GM21526 (cell line): ENCODE data around the gene SLC19A2.
"Not testable (repeated sequence)": the region's sequence is repeated elsewhere in the genome, so short reads cannot be mapped to it uniquely, and the experiment has no call there.

Experiments
- ATAC-seq: cut with Tn5 transposase; IDR thresholded peaks from one replicate; pipeline ENCODE4 v1.9.1; 2021; ENCODE audit warnings: moderate library complexity; ENCODE audit not compliant: unreplicated experiment, low FRiP score

The SLC19A2 gene, protein sequence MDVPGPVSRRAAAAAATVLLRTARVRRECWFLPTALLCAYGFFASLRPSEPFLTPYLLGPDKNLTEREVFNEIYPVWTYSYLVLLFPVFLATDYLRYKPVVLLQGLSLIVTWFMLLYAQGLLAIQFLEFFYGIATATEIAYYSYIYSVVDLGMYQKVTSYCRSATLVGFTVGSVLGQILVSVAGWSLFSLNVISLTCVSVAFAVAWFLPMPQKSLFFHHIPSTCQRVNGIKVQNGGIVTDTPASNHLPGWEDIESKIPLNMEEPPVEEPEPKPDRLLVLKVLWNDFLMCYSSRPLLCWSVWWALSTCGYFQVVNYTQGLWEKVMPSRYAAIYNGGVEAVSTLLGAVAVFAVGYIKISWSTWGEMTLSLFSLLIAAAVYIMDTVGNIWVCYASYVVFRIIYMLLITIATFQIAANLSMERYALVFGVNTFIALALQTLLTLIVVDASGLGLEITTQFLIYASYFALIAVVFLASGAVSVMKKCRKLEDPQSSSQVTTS

DNA sequence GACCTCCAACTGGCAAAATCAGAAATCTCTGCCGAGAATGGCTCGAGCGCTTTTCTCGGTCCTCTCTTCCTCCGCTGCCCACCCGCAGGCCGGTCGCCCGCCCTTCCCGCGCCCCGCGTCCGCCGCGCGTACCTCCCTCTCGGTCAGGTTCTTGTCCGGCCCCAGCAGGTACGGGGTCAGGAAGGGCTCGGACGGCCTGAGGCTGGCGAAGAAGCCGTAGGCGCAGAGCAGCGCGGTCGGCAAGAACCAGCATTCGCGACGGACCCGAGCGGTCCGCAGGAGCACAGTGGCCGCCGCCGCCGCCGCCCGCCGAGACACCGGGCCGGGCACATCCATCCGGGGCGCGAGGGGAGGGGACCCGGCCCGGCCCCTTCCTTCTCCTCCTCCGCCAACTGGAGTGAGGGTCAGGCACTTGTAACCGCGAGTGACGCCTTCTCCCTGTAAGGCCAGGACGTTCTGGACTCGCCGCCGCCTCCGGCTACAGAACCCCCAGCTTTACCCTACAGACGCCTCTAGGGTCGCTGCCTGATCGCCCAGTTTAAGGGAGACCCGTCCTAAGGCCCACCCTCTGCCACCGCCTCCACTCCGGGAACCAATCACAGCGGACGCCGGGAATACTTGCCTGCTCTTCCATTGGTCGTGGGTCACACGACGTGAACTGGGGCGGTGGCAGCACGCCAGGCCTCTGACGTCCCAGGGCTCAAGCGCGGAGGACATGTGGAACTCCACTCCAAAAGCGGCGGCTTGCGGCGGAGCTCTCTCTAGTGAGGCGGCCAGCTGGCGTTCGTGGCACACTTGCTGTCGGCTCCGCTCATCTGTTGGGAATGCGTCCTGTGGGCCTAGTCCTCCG is at the start of gene SLC19A2:
Gene SLC19A2 (minus strand): TSS at position 514 of the 850 bp plus-strand sequence. CDS start 178 bp downstream, at position 336.
- ATAC-seq: peak; percentile 99

DNA sequence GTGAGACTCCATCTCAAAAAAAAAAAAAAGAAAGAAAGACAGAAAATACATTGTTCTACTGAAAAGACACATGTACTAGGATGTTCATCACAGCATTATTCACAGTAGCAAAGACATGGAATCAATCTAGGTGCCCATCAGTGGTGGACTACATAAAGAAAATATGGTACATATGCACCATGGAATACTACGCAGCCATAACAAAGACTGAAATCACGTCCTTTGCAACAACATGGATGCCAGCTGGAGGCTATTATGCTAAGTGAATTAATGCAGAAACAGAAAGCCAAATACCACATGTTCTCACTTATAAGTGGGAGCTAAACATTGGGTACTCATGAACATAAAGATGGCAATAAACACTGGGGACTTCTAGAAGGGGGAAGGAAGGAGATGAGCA is 48.9 kb upstream of the SLC19A2 start:
- ATAC-seq: no peak

DNA sequence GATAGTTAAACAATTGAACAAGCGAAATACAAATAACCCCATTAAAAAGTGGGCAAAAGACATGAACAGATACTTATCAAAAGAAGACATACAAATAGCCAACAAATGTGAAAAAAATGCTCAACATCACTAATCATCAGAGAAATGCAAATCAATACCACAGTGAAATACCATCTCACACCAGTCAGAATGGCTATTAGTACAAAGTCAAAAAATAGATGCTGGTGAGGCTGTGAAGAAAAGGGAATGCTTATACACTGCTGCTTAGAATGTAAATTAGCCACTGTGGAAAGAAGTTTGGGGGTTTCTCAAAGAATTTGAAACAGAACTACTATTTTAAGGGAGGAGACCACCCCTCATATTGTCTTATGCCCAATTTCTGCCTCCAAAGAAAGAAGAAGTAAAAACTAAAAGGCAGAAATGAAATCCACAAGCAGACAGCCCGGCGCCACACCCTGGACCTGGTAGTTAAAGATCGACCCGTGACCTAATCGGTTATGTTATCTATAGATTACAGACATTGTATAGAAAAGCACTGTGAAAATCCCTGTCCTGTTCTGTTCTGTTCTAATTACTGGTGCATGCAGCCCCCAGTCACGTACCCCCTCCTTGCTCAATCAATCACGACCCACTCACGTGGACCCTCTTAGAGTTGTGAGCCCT is 47.9 kb upstream of the SLC19A2 start:
- not testable (repeated sequence) for ATAC-seq

DNA sequence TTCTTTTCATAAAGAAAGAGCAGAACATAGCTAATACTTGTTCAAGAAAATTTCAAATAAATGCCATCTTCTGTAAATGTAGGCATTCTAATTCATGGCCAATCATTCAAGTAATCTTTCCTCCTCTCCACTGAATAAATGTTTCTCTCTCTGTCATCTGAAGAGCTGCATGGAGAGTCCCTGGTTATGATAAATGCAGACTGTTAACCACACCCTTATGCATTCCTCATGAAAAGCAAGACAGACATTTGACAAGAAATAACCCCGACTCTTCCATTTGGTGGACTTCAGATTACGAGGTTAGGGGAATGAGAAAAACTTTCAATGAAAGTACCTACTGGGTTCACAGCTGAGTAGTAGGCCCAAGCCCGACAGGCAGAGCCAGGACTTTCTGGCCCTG is 44.7 kb upstream of the SLC19A2 start:
- ATAC-seq: no peak

DNA sequence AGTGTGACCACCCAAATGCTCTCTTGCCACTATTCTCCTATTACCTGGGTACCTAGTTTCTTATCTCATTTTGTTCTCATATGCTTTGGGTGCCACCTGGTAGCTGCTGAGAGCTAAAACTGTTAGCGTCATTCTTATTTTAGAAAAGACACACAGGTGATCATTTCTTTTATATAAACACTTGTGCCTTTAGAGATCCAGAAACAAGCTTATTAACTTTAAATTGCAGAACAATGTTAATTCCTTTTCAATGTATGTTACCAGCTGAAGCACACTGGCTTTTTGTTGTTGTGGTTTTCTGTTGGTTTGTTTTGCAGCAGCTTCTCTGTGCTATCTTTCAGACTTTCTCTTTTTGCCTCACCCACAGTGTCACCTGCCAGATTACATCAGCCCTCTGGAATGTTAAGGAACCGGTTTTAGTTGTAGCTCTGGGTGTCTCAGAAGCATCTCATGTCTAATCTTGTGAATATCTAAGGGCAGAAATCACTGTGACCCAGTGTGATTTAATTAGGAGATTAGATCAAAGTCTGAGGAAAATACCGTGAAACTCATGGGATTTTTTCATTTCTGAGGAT is 43.4 kb upstream of the SLC19A2 start:
- no peak for ATAC-seq

DNA sequence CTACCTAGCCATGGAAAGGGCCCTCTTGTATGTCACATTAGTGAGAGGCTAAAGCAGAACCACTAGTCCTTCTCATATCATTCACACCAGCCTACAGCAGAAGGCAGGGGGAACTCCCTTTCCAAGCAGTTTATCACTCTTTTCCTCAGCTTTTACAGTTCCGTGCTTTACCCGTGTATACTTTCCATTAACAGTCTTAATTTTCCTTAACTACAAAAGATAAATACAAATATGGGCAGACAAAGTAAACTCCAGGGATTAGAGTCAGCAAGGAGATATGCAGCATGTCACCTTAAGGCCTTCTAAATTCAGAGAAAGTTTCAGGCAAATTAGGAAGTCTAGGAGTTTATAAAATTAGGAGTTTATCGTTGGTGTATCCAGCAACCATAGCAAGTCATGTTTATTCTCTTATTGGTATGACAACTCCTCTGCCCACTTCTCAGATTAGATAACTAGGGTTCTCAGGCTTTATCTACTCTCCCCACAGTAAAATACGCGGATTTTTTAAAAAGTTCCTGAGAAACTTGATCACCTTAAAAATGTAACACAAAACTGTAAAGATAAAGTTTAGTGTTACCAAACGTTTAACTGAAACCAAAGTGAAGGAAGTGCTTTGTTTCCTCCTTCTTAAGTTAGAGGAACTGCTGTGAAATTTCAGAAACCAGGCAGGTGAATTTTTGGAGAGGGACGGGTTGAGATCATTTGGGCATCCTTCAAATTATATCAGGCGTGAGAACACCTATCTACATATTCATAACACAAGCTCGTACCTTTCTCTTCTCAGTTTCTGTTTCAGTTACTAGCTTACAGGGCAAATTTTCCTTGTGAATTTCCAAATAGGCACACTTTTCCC is 42.7 kb upstream of the SLC19A2 start:
- ATAC-seq: no peak

DNA sequence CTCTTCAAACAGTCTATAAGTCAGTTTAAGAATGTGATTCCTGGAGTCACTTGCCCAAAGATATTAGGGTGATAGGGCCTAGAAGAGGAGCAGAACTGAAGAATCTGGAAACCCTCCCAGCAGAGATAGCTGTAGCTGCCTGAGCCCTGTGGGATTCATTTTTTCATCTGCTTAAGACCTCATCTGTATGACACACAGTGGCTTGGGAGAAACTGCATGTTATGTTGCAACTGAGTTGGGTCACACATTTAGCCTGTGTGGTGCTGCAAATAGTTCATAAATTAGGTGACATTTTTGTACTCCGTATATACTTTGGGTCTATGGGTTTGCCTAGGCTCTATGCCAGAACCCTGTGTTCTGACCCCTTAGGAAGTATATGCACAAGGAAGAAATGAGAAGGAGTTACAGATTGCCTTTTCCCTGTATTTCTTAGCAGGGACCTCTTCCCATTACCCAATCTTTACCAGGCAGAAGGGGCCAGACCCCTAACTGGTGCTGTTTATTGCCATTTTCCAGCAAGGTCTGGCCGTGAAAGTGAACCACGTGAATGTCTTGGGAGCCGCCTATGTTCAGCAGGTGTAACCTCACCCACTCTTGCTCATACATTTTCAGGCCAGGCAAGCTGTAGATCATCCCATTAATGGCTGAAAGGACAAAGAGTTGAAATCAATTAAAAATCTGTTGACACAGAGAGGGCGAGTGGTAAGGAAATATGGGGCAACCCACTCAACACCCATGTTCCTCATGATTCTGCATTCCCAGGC is 41.9 kb upstream of the SLC19A2 start:
- ATAC-seq: no peak

DNA sequence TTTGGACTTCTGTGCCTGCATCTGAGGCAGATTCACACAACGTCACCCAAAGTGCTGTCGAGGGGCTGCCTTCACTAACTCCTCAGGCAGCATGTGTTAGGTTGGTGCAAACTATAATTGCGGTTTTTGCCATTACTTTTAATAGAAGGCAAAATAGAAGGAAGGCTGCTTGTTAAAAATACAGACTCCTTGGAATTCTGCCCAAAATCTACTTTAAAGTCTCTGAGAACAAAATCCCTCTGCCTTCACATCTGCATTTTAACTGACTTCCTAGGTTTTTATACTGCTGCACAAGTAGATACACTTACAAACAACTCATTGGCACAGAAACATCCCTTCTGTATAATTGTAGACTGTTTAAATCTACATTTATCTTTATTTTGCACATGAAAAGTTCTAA is 41.3 kb upstream of the SLC19A2 start:
- ATAC-seq: no peak

DNA sequence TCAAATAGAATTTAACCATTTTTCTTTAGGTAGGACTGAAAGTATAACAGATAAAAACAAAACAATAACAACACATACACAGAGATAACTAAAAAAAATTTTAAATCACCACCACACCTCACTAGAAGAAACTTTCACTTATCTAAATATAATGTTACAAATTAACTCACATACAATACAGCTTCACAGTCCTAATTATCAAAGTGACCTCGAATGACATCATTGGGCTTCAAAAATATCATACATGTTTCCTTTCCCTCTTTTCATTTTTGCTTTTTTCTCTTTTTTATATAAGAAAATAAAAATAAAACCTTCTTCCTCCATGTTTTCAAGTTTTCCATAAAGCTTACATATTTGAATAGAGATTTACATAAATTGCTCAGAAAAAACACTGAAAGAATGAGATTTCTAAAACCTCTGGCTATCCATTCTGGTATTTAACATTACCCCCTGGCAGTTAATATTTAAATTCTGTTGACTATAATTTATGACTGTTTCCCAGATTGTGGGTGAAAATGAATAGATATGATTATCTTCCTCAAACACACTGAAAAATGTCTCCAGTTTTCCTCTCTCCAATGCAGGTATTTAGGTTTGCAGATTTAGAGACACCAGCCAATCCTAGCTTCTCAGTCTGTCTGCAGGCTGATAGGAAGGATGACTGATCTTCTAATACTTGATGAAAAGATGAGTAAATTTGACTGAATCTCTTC is 40.5 kb upstream of the SLC19A2 start:
- no peak for ATAC-seq

DNA sequence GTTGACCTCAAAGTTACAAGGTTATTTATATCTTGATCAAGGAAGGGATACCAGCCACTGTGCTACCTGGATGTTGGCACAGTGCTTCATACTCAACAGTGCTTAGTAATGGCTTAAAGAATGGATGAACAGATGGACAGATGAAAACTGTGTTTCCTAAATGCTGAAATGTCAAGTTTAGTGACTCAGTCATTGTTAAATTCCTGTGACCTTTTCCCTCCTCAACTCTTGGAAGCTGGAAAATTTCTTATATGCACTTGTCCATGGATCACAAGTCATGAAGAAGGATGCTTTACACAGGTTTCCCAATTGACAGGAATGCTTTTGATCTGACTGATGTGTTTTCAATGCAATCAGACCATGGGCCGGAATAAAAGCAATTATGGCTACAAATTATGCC is 39.6 kb upstream of the SLC19A2 start:
- ATAC-seq: no peak

DNA sequence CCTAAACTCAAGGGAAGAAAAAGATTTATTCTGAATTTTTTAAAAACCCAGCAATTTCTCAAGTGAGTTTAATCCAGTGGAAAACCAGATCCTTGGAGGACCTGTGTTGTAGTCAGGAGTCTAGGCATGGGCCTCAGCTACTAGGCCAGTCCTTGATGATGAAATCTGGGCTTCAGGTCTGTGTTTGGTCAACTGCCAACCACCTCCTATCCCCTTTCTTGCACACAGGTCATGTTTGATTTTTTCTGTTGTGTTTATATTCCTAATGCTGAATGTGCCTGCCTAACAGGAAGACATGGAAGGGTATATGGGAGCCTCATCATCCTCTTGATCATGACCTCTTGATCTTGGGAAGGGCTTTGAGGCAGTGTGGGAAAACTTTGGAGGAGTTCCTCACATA is 38.2 kb upstream of the SLC19A2 start:
- ATAC-seq: no peak

DNA sequence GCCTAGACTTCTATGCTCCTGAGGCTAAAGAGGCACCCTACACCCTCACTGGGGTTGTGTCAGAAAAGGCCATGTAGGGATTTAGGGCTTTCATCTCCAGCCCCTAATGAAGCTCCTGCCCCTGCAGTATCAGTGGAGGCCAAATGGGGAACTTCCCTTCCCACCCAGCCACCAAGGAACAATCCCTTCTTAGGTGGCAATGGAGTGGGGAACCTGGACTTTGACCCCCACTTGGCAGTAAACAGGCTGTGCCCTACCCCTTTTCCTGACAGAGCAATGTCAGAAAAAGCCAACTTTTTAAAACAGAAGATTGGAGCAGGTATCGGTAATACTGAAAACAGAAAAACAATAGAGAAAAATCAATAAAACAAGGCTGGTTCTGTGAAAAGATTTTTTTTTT is 35.5 kb upstream of the SLC19A2 start:
- ATAC-seq: no peak

DNA sequence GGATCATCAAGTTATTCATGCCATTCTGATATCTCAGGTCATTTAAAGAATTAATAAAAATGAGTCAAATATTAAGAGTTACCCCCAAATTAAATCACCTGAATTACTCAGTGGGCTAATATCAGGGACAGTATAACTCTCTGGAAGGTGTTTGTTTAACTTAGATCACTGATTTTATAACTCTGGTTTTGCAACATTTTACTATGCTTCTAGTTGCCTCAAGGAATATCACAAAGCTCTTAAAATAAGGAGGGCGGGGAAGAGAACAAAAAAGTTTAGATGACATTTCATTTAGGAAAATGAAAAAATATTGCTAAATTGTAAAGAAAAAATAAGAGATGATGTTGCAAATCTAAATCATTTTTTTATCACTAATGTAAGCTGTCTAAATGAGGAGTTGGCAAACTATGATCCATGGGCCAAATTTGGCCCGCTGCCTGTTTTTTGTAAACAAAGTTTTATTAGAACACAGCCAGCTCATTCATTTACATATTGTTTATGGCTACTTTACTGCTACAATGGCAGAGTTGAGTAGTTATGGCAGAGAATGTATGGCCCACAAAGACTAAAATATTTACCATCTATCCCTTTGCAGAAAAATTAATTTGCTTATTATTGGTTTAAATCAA is 31.9 kb upstream of the SLC19A2 start:
- no peak for ATAC-seq

DNA sequence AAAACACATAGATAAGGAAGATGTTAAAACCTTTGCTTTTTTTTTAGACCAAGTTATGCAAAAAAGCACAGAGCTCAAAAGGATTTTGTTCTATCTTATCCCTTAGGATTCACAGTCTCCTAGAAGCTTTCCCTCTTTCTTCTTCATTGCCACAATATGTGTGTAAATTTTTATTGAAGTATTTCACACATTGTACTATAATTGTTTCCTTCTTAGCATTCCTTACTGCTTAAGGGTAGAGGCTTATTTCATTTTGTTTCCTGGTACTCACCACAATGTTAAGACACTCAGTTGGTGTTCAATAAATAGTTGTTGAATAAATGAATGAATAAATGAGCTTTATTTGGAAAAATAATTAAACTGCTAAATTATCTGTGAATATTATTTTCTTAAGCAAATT is 29.9 kb upstream of the SLC19A2 start:
- ATAC-seq: no peak

DNA sequence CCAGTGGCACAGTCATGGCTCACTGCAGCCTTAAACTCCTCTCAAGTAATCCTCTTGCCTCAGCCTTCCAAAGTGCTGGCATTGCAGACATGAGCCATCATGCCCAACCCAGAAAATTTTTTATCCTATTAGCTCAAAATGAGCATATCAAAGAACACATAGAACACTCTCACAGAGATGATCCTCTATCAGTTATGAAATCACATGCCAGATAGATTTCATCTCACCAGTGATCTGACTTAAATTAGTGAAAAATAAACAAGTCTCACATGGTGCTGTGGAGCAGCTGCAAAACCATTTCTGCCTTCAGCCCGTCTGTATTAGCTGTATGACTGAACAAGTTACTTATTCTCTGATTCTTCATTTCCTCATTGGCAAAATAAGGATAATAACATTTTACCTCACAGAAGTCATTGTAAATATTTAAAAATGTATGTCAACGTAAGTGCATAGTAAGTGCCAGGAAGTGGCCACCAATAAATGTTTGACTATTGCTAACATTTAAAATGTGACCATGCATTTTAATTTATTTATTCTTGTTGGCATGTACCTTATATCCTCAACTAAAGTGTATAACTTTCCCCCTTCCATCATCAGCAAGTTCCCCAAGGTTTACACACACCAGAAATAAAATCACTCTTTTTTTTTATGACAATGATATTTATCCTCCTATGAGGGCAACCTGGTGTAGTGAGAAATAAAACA is 29.0 kb upstream of the SLC19A2 start:
- no peak for ATAC-seq

DNA sequence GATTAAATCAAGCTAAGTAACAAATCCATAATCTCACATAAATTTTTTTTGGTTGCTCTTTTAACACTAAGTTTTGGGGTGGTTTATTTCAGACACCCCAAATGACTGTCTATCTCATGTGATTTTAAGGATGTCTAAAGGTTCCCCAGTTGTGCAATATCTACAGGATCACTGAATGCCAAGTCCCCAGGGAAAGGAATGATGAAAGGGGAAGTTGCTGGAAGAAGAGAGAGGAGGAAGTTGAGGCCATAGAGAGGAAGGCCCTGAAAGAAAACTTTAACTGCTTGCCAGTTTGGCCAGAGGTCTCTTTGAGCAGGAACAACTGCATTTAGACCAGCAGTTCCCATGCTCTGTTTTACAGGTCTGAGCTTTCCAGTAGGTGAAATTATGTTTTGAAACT is 27.5 kb upstream of the SLC19A2 start:
- ATAC-seq: no peak

DNA sequence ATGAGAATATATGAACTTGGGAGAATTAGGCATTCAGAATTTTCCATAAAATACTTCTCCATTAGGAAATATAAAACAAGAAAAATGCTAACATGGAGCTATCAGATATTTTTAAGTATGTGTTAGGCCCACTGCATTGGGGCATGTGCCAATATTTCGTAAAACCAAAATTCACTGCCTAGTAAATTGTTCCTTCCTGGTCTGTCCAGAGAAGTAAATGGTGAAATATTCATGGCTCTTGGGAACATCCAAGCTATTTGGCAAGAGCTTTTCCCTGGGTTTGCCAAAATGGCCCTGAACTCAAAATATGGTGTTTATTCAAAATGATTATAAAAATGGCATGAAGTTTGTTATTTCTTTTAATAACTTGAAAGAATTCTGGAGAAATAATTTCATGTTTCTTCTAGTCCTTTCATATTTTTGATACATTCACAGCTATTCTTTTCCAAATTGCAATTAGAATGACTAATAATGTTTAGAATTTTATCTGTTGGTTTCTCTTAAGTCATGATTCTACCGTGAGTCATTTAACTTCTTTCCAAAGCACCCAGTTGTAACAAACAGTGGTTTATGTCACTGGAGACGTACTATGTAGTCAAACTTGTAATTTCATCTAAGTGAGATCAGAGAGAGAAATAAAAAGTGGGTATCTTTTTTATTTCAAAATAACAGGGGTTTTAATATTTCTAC is 25.7 kb upstream of the SLC19A2 start:
- no peak for ATAC-seq
